Epithelial cell of esophagus (primary cell): ENCODE measurements around the gene ST14.

Source experiments
- DNase-seq: peaks from one replicate; pipeline ENCODE4 v3.0.0; 2010; ENCODE audit warnings: low read depth
- H3K4me3 ChIP-seq: 2 replicates; pipeline ENCODE4 v1.5.1; 2011; ENCODE audit warnings: mild to moderate bottlenecking, low read length, control low read depth
- TF ChIP-seq, protein P1 (sequence below): IDR thresholded peaks from 2 replicates; pipeline ENCODE4 v1.5.1; 2011; ENCODE audit warnings: low read depth, mild to moderate bottlenecking, low read length, control low read depth, inconsistent platforms; ENCODE audit not compliant: insufficient read depth; ENCODE audit errors: missing control alignments

The ST14 gene

DNA sequence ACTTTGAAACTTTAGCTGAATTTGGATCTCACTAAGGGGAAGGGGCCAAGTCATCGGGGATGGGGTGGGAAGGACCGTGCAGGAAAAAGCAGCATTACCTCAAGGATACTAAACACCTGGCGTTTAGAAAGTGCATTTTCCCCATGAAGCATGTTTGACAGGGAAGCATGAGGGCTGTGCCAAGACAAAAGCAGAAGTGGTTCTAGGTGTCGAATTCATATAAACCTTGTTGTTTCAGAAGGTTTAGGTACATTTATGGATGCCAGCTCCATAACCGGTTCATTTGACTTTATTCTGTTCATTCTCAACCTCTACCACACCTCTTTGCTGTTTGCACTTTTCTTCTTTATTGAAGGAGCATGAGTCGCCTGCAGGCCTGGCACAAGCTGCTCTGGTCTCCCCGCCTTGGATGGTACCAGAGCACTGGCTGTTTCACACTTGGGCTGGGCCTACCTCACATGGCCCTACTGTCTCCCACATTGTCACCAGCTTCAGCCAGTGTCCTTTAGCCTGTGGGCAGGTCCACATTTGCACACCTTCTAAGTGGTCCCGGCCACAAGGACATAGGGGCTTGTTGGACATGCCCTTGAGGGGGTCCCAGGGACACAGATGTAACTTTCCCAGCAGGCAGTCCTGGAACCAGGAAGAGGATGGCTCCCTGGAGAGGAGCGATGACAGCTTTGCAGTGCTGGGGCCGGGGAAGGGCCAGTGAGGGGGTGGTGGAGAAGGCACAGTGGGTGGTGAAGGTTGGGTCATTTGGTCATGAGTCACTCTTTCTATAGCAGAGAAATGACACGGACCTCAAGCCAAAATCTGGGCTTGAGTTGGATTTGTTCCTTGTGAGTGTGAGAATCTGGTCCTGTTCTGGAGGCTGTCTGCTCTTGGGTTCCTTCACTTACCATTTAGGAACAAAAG is 3.2 kb upstream of the ST14 start:
- peak; percentile 57 for DNase-seq
- TF ChIP-seq, protein P1, sequence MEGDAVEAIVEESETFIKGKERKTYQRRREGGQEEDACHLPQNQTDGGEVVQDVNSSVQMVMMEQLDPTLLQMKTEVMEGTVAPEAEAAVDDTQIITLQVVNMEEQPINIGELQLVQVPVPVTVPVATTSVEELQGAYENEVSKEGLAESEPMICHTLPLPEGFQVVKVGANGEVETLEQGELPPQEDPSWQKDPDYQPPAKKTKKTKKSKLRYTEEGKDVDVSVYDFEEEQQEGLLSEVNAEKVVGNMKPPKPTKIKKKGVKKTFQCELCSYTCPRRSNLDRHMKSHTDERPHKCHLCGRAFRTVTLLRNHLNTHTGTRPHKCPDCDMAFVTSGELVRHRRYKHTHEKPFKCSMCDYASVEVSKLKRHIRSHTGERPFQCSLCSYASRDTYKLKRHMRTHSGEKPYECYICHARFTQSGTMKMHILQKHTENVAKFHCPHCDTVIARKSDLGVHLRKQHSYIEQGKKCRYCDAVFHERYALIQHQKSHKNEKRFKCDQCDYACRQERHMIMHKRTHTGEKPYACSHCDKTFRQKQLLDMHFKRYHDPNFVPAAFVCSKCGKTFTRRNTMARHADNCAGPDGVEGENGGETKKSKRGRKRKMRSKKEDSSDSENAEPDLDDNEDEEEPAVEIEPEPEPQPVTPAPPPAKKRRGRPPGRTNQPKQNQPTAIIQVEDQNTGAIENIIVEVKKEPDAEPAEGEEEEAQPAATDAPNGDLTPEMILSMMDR, result no peak
- no peak overlapping the region for H3K4me3 ChIP-seq

DNA sequence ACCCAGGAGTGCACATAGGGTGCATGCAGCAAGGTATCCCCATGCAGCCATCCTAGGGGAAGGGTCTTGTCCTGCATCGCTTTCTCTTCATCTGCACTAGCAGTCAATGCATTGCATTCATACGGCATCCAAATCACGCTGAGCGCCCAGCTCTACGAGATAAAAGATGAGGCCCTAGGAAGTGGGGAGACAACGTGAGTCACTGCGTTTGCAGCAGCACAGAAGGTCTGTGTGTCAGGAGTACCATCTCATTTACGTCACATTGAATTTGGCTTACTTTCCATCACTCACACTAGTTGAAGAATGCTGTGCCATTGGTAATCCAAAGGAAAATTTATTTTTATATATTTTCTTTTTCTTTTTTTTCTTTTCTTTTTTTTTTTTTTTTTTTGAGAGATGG is 2.5 kb upstream of the ST14 start:
- no peak for DNase-seq
- H3K4me3 ChIP-seq, result no peak overlapping the region
- TF ChIP-seq, protein P1, result no peak

DNA sequence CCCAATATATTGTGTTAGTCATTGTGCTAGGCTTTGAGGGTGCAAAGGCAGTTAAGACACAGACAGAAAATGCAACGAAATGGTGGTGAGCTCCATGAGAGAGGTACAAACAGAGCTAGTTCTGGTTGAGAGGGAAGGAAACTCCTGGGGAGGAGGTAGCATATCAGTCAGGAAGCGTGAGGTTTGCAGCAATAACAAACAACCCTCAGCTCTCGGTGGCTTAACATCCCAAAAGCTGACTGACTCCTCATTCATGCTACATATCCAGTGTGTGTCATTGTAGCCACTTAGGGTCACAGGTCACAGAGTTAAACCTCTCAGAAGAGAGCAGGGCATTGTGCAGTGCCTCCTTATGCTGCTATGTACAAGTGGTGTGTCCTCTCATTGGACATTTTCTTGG is 1.7 kb upstream of the ST14 start:
- TF ChIP-seq, protein P1, result no peak
- H3K4me3 ChIP-seq, result no peak overlapping the region
- DNase-seq, result no peak

DNA sequence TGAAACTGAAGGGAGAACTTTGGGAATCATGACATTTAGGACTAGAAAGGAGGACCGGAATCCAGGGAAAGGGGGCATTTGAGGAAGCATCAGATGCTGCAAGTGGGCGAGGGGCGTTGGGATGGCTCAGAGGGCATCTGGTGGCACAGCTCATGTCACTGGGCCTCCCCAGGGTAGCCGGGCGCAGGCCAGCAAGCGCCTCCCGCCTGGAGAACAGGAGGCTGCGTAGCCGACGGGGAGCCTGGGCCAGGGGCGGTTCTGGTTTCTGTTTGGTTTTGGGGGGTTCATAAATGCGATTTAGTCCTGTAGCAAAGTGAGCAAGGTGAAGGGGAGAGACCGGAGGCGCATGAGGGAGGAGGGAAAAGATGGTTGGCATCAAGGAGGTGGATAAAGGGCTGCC is 443 bp upstream of the ST14 start:
- H3K4me3 ChIP-seq, result no peak overlapping the region

DNA sequence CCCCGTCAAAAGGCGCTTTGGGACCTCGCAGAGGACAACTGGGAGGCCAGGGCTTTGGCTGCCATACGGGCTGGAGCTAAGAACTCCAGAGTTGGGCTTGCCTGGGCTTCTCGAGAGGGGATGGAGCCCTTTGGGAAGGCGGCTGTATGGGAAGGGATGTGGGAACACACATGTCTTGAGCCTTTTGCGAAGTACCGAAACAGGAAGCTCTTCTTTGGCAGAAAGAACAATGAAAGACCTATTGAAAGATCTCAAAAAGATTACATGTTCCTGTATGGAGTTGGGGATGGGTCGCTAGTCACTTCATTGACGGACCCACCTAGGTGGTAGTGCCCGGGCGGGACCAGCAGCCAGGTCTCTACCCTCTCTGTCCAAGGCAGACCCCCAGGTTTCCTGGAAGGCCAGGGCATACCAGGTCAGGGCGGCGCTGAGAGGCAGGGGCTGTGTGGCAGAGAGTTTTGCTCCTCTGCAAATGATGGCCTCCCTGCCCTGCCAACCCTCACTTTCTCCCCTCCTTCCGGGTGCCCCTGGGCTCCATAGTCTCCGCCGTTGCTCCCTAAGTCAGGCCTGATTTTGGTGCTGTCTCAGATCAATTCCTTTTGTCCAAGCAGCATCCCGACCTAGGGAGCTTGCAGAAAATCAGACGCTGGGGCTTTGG is 1.0 kb downstream of the ST14 start:
- H3K4me3 ChIP-seq, result peak overlapping the region; percentile 86
- DNase-seq, result no peak
- TF ChIP-seq, protein P1, result no peak

More for the DNA sequence above, 443 bp upstream of the ST14 start:
- DNase-seq, result no peak
- TF ChIP-seq, protein P1, result no peak

DNA sequence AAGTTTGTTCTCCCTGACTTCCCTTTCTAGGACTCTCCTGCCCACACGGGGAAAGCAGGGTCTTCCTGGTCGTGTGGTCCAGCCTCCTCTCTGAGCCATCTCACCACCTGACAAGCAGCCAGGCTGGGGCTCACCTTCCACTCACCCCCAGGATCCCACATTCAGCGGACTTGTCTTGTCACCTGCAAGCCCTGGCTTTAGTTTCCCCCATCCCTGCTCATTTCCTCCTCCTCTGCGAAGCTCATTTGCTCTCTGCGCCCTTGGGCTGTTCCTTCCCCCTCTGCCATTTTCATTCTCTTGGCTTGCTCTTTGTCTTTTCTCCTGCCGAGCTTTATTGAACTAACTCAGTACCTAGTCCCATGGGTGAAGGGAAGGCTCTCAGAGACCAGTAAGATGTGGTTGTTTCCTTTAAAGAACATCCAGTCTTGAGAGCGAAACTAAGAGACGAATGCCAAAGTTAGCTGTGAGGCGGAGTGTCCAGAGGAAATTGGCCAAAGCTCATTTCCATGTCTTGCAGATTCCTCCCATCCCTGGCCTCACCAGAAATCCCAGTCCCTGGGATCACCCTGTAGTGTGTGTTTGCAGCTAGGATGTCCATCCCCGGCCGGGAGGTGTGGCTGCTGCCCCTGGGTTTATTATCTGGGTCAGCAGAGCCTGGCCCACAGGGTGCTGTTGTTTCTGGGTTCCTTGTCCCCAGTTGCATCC is 2.0 kb downstream of the ST14 start:
- no peak for DNase-seq
- TF ChIP-seq, protein P1, result no peak
- peak overlapping the region; percentile 86 for H3K4me3 ChIP-seq
